WI38 (cell line): ENCODE measurements around the gene C1orf35.

Experiments
- H3K4me3 ChIP-seq: 2 replicates; pipeline ENCODE4 v1.5.1; 2011; ENCODE audit warnings: low read depth, mild to moderate bottlenecking, control low read depth, low read length
- TF ChIP-seq, protein P1 (sequence below): IDR thresholded peaks from 2 replicates; pipeline ENCODE4 v1.5.1; 2012; ENCODE audit warnings: low read depth, mild to moderate bottlenecking, control low read depth, low read length

C1orf35 gene

DNA sequence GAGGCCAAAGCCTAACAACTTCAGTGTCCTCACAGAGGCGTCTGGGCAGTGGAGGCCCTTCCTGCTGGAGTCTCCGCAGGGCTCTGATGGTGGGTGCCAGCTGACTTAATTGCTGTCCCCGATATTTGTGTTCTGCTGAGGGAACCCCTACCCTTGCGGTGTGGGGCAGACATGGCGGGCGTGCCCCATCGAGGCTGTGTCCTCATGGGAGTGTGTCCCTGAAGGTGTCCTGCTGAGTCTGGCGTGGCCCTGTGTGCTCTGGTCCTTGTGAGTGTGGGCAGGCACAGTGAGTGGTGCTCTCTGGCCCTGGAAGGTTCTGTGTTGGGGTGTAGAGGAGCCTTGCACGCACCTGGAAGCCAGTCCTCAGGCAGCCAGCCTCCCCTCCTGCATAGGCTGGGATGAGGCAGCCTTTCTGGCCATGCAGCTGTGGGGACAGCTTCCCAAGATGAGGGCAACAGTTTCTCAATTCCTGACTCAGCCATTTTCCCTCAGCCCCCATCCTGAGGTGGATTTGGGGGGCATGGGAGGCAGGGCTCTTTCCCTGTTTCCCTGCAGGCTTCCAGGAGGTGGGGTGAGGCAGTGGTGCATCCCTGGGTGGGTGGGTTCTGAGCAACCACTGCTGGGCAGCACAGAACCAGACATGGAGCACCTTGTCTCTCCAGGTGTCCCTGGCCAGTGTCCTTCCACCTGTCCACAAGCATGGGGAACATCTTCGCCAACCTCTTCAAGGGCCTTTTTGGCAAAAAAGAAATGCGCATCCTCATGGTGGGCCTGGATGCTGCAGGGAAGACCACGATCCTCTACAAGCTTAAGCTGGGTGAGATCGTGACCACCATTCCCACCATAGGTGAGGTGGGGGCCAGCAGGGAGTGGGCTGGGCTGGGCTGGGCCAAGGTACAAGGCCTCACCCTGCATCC lies 6.5 kb downstream of the C1orf35 start:
- TF ChIP-seq, protein P1, sequence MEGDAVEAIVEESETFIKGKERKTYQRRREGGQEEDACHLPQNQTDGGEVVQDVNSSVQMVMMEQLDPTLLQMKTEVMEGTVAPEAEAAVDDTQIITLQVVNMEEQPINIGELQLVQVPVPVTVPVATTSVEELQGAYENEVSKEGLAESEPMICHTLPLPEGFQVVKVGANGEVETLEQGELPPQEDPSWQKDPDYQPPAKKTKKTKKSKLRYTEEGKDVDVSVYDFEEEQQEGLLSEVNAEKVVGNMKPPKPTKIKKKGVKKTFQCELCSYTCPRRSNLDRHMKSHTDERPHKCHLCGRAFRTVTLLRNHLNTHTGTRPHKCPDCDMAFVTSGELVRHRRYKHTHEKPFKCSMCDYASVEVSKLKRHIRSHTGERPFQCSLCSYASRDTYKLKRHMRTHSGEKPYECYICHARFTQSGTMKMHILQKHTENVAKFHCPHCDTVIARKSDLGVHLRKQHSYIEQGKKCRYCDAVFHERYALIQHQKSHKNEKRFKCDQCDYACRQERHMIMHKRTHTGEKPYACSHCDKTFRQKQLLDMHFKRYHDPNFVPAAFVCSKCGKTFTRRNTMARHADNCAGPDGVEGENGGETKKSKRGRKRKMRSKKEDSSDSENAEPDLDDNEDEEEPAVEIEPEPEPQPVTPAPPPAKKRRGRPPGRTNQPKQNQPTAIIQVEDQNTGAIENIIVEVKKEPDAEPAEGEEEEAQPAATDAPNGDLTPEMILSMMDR, result no peak
- H3K4me3 ChIP-seq, result no peak overlapping the region

DNA sequence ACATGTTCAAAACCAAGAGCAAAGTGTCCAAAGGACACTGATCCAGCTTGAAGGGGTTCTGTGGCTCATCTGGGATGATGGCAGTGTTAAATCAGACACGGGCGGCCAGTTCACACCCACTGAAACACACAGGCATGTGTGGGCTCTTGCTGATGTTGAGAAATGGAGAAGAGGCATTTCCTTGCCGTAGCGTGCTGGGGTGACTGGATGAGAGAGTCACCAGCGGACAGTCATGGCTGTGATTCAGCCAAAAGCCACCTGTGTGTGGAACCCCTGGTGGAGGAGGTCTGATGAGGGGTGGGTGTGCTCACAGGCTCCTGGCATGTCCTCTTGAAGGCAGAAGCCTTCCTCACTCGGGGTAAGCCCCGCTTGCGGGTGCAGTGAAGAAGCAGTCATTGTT lies 7.2 kb downstream of the C1orf35 start:
- TF ChIP-seq, protein P1, result no peak
- H3K4me3 ChIP-seq, result no peak overlapping the region

DNA sequence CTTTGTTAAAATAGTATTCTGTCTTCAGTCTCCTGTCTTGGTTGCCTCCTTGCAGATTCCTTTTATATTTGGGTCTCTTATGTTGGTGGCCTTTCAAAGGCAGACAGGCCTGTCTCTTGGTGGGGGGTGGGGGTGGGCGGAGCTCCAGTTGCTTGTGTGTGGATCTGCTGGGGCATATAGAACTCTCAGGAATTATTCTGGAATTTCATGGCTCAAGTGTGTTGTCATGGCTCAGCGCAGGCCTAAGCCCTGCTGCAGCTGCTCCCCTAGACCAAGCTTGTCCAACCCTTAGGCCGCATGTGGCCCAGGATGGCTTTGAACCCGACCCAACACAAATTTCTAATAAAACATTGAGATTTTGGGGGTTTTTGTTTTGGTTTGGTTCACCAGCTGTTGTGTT lies 8.0 kb downstream of the C1orf35 start:
- no peak overlapping the region for H3K4me3 ChIP-seq
- TF ChIP-seq, protein P1, result no peak

DNA sequence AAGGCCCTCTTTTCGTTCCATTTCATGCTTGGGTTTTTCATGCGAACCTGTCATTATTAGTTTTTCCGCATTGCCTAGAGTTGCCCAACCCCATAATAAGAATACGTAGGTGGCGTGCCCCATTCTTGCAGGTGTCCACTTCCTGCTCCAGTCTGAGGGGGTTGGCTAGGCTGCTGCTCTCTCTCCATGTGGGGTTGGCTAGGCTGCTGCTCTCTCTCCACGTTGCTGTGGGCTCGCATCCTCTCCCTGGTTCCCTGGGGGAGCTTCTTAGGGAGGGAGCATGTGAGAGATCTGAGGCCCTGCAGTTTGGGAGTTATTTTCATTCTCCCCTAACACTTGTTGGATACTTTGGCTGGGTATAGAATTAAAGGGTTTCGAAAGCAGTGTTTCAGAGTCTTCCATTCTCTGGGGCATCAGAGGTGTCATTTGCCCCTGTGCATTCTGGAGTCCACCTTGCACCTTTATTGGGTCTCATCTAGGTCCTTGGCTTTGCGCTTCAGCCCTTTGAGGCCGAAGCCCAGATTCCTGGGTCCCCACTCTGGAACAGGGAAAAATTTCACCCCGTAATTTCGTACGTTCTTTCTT lies 8.6 kb downstream of the C1orf35 start:
- TF ChIP-seq, protein P1, result no peak
- H3K4me3 ChIP-seq, result no peak overlapping the region

DNA sequence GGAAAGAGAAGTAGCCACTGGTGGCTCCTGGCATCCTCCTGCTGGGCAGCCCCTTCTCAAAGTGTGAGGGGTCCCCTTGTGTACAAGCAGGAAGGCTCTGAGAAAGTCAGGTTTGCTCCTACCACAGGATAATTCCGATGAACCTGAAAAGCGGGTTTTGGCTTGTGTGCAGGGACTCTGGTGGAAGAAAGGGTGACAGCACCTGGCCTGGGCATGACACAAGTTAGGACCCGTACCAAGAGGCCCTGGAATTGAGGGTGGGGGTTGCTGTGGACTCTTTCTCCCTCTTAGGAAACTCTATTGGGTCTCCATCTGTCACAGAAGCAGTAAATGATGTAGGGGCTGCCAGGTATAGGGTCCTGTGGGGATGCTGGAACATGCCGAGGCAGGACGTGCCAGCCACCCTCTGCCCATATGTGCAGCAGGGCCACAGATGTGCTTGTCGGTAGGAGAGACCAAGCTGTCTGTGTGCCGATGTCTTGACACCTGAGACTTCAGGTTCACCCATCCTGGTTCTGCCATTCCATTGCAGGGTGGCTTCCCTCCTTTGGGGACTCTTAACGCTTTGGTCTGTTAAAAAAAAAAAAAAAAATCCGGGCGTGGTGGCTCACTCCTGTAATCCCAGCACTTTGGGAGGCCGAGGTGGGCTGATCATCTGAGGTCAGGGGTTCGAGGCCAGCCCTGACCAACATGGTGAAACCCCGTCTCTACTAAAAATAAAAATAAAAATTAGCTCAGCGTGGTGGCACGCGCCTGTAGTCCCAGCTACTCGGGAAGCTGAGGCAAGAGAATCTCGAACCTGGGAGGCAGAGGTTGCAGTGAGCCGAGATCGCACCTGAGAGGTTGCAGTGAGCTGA lies 9.8 kb downstream of the C1orf35 start:
- H3K4me3 ChIP-seq, result no peak overlapping the region
- TF ChIP-seq, protein P1, result no peak

DNA sequence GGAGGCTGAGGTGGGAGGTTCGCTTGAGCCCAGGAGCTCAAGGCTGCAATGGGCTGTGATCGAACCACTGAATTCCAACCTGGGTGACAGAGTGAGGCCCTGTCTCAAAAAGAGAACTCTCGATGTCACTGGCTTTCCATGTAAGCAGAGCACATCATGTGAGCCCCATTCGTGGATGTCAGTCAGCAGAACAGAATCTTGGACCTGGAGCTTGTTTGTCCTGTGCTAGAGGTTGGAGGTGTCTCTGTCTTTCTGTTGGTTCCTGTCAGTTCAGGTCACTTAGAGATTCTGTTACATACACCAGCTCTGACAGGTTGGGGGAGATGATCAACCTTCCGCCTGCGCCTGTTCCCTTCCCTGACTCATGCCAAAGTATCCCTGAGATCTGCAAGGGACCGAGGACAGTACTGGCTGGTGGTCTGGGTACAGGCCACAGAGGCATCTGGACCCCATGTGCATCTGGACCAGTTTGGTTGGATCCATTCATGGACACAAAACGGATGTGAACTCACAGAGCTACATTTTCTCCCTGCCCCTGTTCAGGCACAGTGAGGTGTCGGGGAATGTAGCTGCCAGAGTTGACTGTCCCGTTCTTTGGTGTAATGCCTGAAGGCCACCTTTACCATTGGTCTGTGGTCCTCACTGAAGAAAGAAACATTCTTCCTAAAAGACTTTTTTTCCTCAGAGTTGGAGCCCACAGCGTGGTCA lies 10.6 kb downstream of the C1orf35 start:
- TF ChIP-seq, protein P1, result no peak
- H3K4me3 ChIP-seq, result no peak overlapping the region
